Suprapubic skin (tissue), 3 donors: ENCODE results near the gene SPATA3.

ENCODE experiments used
- EP300 ChIP-seq: sonication (generic); formaldehyde crosslinking; IDR thresholded peaks from one replicate; pipeline ENCODE4 v1.6.1; 2017; ENCODE audit warnings: antibody characterized with exemption
- POLR2A ChIP-seq, 2 donors: fragments of 450-650 bp; IDR thresholded peaks; one replicate each; pipeline ENCODE4 v1.6.1; 2017; ENCODE audit warnings: antibody characterized with exemption in 2 of 2, mild to moderate bottlenecking in 2 of 2, moderate library complexity in 2 of 2
- TF ChIP-seq, protein P1 (sequence below), 2 donors: fragments of 200-600 bp in 1 of 2; fragments of 450-650 bp in 1 of 2; sonication (generic) in 1 of 2; IDR thresholded peaks; one replicate each; pipeline ENCODE4 v1.5.1; 2016 to 2019; ENCODE audit warnings: antibody characterized with exemption in 2 of 2, mild to moderate bottlenecking in 1 of 2, moderate library complexity in 1 of 2

- TF ChIP-seq, protein P1, sequence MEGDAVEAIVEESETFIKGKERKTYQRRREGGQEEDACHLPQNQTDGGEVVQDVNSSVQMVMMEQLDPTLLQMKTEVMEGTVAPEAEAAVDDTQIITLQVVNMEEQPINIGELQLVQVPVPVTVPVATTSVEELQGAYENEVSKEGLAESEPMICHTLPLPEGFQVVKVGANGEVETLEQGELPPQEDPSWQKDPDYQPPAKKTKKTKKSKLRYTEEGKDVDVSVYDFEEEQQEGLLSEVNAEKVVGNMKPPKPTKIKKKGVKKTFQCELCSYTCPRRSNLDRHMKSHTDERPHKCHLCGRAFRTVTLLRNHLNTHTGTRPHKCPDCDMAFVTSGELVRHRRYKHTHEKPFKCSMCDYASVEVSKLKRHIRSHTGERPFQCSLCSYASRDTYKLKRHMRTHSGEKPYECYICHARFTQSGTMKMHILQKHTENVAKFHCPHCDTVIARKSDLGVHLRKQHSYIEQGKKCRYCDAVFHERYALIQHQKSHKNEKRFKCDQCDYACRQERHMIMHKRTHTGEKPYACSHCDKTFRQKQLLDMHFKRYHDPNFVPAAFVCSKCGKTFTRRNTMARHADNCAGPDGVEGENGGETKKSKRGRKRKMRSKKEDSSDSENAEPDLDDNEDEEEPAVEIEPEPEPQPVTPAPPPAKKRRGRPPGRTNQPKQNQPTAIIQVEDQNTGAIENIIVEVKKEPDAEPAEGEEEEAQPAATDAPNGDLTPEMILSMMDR (IDR thresholded peaks at IDR 0.05) = no peak
- TF ChIP-seq POLR2A (IDR thresholded peaks at IDR 0.05) = no peak
- TF ChIP-seq EP300 = no peak
Measured at GRCh38 chr2:231002641-231003040, 6.7 kb downstream of the SPATA3 start.
